TTC549 (cell line): ENCODE results near the gene MAP3K20.

Experiments used
- FAIRE-seq: peaks from 2 replicates; lab custom pipeline; 2012; peaks lifted over from hg19 to GRCh38; lab: Jason Lieb, UNC

MAP3K20 gene

GRCh38 chr2:173051463-173052215 is 24.0 kb upstream of the MAP3K20 start:
- FAIRE-seq: no peak

GRCh38 chr2:173053043-173053699 is 22.5 kb upstream of the MAP3K20 start:
- no peak for FAIRE-seq

GRCh38 chr2:173054466-173054865 is 21.2 kb upstream of the MAP3K20 start:
- no peak for FAIRE-seq

GRCh38 chr2:173056705-173057364 is 18.8 kb upstream of the MAP3K20 start:
- FAIRE-seq: no peak

GRCh38 chr2:173058097-173058496 is 17.5 kb upstream of the MAP3K20 start:
- no peak for FAIRE-seq

GRCh38 chr2:173058673-173059072 is 17.0 kb upstream of the MAP3K20 start:
- no peak for FAIRE-seq

- no peak for FAIRE-seq
Observed at GRCh38 chr2:173059292-173059691, 16.4 kb upstream of the MAP3K20 start.

GRCh38 chr2:173059971-173060461 is 15.6 kb upstream of the MAP3K20 start:
- no peak for FAIRE-seq

- no peak for FAIRE-seq
Observed at GRCh38 chr2:173062801-173063200, 12.8 kb upstream of the MAP3K20 start.

GRCh38 chr2:173064151-173064805 is 11.4 kb upstream of the MAP3K20 start:
- FAIRE-seq: no peak

- FAIRE-seq: no peak
Observed at GRCh38 chr2:173066887-173067676, 8.6 kb upstream of the MAP3K20 start.

GRCh38 chr2:173075056-173075780 is 428 bp upstream of the MAP3K20 start:
- no peak for FAIRE-seq

GRCh38 chr2:173076581-173077345 is 1.1 kb downstream of the MAP3K20 start:
- no peak for FAIRE-seq

GRCh38 chr2:173077506-173078177 is 2.0 kb downstream of the MAP3K20 start:
- no peak for FAIRE-seq

GRCh38 chr2:173079141-173079540 is 3.5 kb downstream of the MAP3K20 start:
- FAIRE-seq: no peak

- no peak for FAIRE-seq
Observed at GRCh38 chr2:173079973-173080860, 4.6 kb downstream of the MAP3K20 start.

GRCh38 chr2:173086518-173087213 is 11.0 kb downstream of the MAP3K20 start:
- FAIRE-seq: no peak

- no peak for FAIRE-seq
Observed at GRCh38 chr2:173087214-173087581, 11.6 kb downstream of the MAP3K20 start.
